ENCODE measurements around the gene KLF15.

GRCh38 chr3:126309165-126309564, 48.0 kb downstream of the KLF15 start:
- TF ChIP-seq EZH2 (IDR thresholded peaks at IDR 0.05; ENCODE audit: low read length, unreplicated experiment) = no peak
- no peak for TF ChIP-seq EZH2phosphoT487 (IDR thresholded peaks at IDR 0.05; ENCODE audit: borderline replicate concordance, low read length)
- TF ChIP-seq CTCF (conservative IDR thresholded peaks at IDR 0.05; ENCODE audit: low read depth, low read length) = no peak

Measured in PC-3 (cell line).